ENCODE data around the gene DGLUCY. TPM values are rescaled to one million over a fixed set of nuclear protein-coding genes. Genes with fewer than 3 reads are reported as not detected.

Gene DGLUCY
- total and polyA plus RNA-seq, 2 experiments from 2014 or later: 82.7 to 90.0 TPM

- peak in 1 of 2 donors; percentile 52 for DNase-seq (ENCODE audit: low read depth in 1 of 2, low spot score in 1 of 2)
- Histone ChIP-seq H3K9me3 (ENCODE audit: low read depth) (no peaks in the 10 kb centered on the region), H3K4me3 (no peak overlapping the region), H3K27me3 (peaks cover 19% of the 10 kb centered on the region), H3K36me3 (no peaks in the 10 kb centered on the region), H3K4me1 (ENCODE audit: low read depth) (no peaks in the 10 kb centered on the region), H3K27ac (no peak overlapping the region)
- TF ChIP-seq CTCF (IDR thresholded peaks at IDR 0.05; ENCODE audit: low read depth, low read length): no peak
Observed at GRCh38 chr14:91269076-91269991, 155.5 kb downstream of the DGLUCY start.

GRCh38 chr14:91270188-91270587 lies 156.3 kb downstream of the DGLUCY start:
- no peak for DNase-seq (ENCODE audit: low read depth in 1 of 2, low spot score in 1 of 2)
- Histone ChIP-seq H3K27ac (no peak overlapping the region), H3K9me3 (ENCODE audit: low read depth) (no peaks in the 10 kb centered on the region), H3K27me3 (peaks cover 11% of the 10 kb centered on the region), H3K4me3 (no peak overlapping the region), H3K4me1 (ENCODE audit: low read depth) (no peaks in the 10 kb centered on the region), H3K36me3 (no peaks in the 10 kb centered on the region)
- TF ChIP-seq CTCF (IDR thresholded peaks at IDR 0.05; ENCODE audit: low read depth, low read length): no peak

- no peaks in the 10 kb centered on the region for H3K36me3 ChIP-seq
- H3K9me3 ChIP-seq (ENCODE audit: low read depth): no peaks in the 10 kb centered on the region
- H3K4me1 ChIP-seq (ENCODE audit: low read depth): no peaks in the 10 kb centered on the region
- no peak overlapping the region for H3K4me3 ChIP-seq
- peaks cover 6% of the 10 kb centered on the region for H3K27me3 ChIP-seq
- H3K27ac ChIP-seq: no peak overlapping the region
- no peak for TF ChIP-seq CTCF (IDR thresholded peaks at IDR 0.05; ENCODE audit: low read depth, low read length)
- DNase-seq (ENCODE audit: low read depth in 1 of 2, low spot score in 1 of 2): no peak
Observed at GRCh38 chr14:91270619-91271018, 156.7 kb downstream of the DGLUCY start.

GRCh38 chr14:91271639-91272038 lies 157.8 kb downstream of the DGLUCY start:
- Histone ChIP-seq H3K9me3 (ENCODE audit: low read depth) (no peaks in the 10 kb centered on the region), H3K36me3 (no peaks in the 10 kb centered on the region), H3K27ac (no peak overlapping the region), H3K27me3 (no peaks in the 10 kb centered on the region), H3K4me3 (no peak overlapping the region), H3K4me1 (ENCODE audit: low read depth) (no peaks in the 10 kb centered on the region)
- DNase-seq (ENCODE audit: low read depth in 1 of 2, low spot score in 1 of 2): no peak
- no peak for TF ChIP-seq CTCF (IDR thresholded peaks at IDR 0.05; ENCODE audit: low read depth, low read length)

- H3K27me3 ChIP-seq: no peaks in the 10 kb centered on the region
- H3K36me3 ChIP-seq: no peaks in the 10 kb centered on the region
- no peaks in the 10 kb centered on the region for H3K9me3 ChIP-seq (ENCODE audit: low read depth)
- TF ChIP-seq CTCF (IDR thresholded peaks at IDR 0.05; ENCODE audit: low read depth, low read length): no peak
- no peak overlapping the region for H3K4me3 ChIP-seq
- H3K27ac ChIP-seq: no peak overlapping the region
- no peak for DNase-seq (ENCODE audit: low read depth in 1 of 2, low spot score in 1 of 2)
- no peaks in the 10 kb centered on the region for H3K4me1 ChIP-seq (ENCODE audit: low read depth)
Observed at GRCh38 chr14:91272341-91273272, 158.7 kb downstream of the DGLUCY start.
